Measurements from ENCODE around the gene RIN3. TPM values are rescaled to one million over a fixed set of nuclear protein-coding genes. Genes with fewer than 3 reads are reported as not detected.

The RIN3 gene
- total and polyA plus RNA-seq, 10 of the 15 experiments (the other 5 are each of a cell fraction or from before 2014, with no cell fraction given) = 0.91 to 23.3 (median 6.3) TPM

DNA sequence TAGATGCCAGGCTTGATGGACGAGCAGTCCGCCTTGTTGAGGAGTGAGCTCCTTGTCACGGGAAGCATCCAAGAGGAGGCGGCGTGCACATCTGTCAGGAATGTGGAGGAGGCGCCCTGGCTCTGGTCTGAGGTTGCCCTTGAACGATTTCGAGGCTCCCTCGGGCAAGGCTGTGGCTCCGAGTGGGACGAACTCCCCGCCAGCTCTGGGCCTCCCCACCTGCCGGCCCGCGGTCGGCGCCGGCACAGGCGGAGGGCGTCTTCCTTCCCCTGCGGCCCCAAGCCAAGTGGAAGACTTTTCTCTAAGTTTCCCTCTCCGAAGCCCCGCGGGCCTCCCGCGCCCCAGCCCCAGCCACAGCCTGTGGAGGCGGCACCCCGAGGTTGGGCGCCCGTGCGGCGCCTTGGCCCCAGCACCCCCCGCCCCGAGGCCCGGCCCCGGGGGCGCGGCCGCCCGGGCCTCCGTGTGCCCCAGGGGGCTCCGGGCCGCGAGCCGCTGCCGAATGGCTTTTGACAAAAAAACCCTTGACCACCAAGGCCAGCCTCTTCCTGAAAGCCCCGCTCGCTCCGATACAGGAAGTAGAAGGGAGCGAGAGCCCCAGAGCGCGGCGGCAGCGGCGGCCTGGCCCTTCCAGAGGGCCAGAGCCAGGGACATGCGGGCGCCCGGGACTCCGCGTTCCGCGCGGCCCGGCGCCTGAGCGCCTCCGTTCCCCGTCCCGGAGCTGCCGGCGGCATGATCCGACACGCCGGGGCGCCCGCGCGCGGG, at the start of gene RIN3 (continued):
- TF ChIP-seq, protein P1, sequence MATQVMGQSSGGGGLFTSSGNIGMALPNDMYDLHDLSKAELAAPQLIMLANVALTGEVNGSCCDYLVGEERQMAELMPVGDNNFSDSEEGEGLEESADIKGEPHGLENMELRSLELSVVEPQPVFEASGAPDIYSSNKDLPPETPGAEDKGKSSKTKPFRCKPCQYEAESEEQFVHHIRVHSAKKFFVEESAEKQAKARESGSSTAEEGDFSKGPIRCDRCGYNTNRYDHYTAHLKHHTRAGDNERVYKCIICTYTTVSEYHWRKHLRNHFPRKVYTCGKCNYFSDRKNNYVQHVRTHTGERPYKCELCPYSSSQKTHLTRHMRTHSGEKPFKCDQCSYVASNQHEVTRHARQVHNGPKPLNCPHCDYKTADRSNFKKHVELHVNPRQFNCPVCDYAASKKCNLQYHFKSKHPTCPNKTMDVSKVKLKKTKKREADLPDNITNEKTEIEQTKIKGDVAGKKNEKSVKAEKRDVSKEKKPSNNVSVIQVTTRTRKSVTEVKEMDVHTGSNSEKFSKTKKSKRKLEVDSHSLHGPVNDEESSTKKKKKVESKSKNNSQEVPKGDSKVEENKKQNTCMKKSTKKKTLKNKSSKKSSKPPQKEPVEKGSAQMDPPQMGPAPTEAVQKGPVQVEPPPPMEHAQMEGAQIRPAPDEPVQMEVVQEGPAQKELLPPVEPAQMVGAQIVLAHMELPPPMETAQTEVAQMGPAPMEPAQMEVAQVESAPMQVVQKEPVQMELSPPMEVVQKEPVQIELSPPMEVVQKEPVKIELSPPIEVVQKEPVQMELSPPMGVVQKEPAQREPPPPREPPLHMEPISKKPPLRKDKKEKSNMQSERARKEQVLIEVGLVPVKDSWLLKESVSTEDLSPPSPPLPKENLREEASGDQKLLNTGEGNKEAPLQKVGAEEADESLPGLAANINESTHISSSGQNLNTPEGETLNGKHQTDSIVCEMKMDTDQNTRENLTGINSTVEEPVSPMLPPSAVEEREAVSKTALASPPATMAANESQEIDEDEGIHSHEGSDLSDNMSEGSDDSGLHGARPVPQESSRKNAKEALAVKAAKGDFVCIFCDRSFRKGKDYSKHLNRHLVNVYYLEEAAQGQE (IDR thresholded peaks at IDR 0.05; ENCODE audit: low read depth, low read length) = no peak
- TF ChIP-seq, protein P2, sequence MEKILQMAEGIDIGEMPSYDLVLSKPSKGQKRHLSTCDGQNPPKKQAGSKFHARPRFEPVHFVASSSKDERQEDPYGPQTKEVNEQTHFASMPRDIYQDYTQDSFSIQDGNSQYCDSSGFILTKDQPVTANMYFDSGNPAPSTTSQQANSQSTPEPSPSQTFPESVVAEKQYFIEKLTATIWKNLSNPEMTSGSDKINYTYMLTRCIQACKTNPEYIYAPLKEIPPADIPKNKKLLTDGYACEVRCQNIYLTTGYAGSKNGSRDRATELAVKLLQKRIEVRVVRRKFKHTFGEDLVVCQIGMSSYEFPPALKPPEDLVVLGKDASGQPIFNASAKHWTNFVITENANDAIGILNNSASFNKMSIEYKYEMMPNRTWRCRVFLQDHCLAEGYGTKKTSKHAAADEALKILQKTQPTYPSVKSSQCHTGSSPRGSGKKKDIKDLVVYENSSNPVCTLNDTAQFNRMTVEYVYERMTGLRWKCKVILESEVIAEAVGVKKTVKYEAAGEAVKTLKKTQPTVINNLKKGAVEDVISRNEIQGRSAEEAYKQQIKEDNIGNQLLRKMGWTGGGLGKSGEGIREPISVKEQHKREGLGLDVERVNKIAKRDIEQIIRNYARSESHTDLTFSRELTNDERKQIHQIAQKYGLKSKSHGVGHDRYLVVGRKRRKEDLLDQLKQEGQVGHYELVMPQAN (conservative IDR thresholded peaks at IDR 0.05) = peak; percentile 64; the same call in 1 of the 2 replicates
- TF ChIP-seq GATAD2B (conservative IDR thresholded peaks at IDR 0.05; ENCODE audit: low read depth) = peak; percentile 82
- no peak for TF ChIP-seq EZH2 (IDR thresholded peaks at IDR 0.05; ENCODE audit: borderline replicate concordance, control insufficient read depth, low read depth, low read length)
- TF ChIP-seq, protein P3, sequence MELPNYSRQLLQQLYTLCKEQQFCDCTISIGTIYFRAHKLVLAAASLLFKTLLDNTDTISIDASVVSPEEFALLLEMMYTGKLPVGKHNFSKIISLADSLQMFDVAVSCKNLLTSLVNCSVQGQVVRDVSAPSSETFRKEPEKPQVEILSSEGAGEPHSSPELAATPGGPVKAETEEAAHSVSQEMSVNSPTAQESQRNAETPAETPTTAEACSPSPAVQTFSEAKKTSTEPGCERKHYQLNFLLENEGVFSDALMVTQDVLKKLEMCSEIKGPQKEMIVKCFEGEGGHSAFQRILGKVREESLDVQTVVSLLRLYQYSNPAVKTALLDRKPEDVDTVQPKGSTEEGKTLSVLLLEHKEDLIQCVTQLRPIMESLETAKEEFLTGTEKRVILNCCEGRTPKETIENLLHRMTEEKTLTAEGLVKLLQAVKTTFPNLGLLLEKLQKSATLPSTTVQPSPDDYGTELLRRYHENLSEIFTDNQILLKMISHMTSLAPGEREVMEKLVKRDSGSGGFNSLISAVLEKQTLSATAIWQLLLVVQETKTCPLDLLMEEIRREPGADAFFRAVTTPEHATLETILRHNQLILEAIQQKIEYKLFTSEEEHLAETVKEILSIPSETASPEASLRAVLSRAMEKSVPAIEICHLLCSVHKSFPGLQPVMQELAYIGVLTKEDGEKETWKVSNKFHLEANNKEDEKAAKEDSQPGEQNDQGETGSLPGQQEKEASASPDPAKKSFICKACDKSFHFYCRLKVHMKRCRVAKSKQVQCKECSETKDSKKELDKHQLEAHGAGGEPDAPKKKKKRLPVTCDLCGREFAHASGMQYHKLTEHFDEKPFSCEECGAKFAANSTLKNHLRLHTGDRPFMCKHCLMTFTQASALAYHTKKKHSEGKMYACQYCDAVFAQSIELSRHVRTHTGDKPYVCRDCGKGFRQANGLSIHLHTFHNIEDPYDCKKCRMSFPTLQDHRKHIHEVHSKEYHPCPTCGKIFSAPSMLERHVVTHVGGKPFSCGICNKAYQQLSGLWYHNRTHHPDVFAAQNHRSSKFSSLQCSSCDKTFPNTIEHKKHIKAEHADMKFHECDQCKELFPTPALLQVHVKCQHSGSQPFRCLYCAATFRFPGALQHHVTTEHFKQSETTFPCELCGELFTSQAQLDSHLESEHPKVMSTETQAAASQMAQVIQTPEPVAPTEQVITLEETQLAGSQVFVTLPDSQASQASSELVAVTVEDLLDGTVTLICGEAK (IDR thresholded peaks at IDR 0.05; ENCODE audit: borderline replicate concordance) = no peak
- no peak for TF ChIP-seq FOXK2 (IDR thresholded peaks at IDR 0.05)
- TF ChIP-seq SREBF2 (IDR thresholded peaks at IDR 0.05; ENCODE audit: low read length) = no peak
- TF ChIP-seq, protein P4, sequence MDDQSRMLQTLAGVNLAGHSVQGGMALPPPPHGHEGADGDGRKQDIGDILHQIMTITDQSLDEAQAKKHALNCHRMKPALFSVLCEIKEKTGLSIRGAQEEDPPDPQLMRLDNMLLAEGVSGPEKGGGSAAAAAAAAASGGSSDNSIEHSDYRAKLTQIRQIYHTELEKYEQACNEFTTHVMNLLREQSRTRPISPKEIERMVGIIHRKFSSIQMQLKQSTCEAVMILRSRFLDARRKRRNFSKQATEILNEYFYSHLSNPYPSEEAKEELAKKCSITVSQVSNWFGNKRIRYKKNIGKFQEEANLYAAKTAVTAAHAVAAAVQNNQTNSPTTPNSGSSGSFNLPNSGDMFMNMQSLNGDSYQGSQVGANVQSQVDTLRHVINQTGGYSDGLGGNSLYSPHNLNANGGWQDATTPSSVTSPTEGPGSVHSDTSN (IDR thresholded peaks at IDR 0.05; ENCODE audit: insufficient replicate concordance, low read depth, low read length) = no peak
- no peak for TF ChIP-seq FOS (IDR thresholded peaks at IDR 0.05; ENCODE audit: borderline replicate concordance, extremely low read depth, insufficient read length)
- no peak for TF ChIP-seq MTA3 (IDR thresholded peaks at IDR 0.05; ENCODE audit: borderline replicate concordance, low read length)
- TF ChIP-seq, protein P5, sequence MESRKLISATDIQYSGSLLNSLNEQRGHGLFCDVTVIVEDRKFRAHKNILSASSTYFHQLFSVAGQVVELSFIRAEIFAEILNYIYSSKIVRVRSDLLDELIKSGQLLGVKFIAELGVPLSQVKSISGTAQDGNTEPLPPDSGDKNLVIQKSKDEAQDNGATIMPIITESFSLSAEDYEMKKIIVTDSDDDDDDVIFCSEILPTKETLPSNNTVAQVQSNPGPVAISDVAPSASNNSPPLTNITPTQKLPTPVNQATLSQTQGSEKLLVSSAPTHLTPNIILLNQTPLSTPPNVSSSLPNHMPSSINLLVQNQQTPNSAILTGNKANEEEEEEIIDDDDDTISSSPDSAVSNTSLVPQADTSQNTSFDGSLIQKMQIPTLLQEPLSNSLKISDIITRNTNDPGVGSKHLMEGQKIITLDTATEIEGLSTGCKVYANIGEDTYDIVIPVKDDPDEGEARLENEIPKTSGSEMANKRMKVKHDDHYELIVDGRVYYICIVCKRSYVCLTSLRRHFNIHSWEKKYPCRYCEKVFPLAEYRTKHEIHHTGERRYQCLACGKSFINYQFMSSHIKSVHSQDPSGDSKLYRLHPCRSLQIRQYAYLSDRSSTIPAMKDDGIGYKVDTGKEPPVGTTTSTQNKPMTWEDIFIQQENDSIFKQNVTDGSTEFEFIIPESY (IDR thresholded peaks at IDR 0.05) = no peak
- TF ChIP-seq HDAC6 (IDR thresholded peaks at IDR 0.05; ENCODE audit: unreplicated experiment) = no peak
- no peak for TF ChIP-seq NFIC (IDR thresholded peaks at IDR 0.05; ENCODE audit: low read depth, low read length)
- TF ChIP-seq NBN (IDR thresholded peaks at IDR 0.05) = no peak
- TF ChIP-seq RFX5 (IDR thresholded peaks at IDR 0.05; ENCODE audit: low read depth, low read length) = no peak
- TF ChIP-seq PML (IDR thresholded peaks at IDR 0.05; ENCODE audit: low read length) = no peak
